HG02588 (cell line): ENCODE data around the gene LMO1.

Source experiments
- ATAC-seq: cut with Tn5 transposase; IDR thresholded peaks from one replicate; pipeline ENCODE4 v1.9.1; 2021; ENCODE audit warnings: mild to moderate bottlenecking, moderate library complexity; ENCODE audit not compliant: unreplicated experiment

LMO1 gene

GRCh38 chr11:8288824-8289491 lies 25.3 kb upstream of the LMO1 start:
- ATAC-seq, result no peak

- ATAC-seq, result no peak
Measured at GRCh38 chr11:8288166-8288772, 24.6 kb upstream of the LMO1 start.

- ATAC-seq, result no peak
Measured at GRCh38 chr11:8287703-8288102, 24.0 kb upstream of the LMO1 start.

- no peak for ATAC-seq
Measured at GRCh38 chr11:8287297-8287696, 23.6 kb upstream of the LMO1 start.

GRCh38 chr11:8286886-8287285 lies 23.2 kb upstream of the LMO1 start:
- no peak for ATAC-seq

GRCh38 chr11:8285796-8286195 lies 22.1 kb upstream of the LMO1 start:
- no peak for ATAC-seq

GRCh38 chr11:8285228-8285627 lies 21.6 kb upstream of the LMO1 start:
- ATAC-seq, result no peak

GRCh38 chr11:8283465-8284230 lies 20.0 kb upstream of the LMO1 start:
- ATAC-seq, result no peak

GRCh38 chr11:8283100-8283464 lies 19.4 kb upstream of the LMO1 start:
- no peak for ATAC-seq

GRCh38 chr11:8282631-8283030 lies 19.0 kb upstream of the LMO1 start:
- ATAC-seq, result no peak

GRCh38 chr11:8281266-8281665 lies 17.6 kb upstream of the LMO1 start:
- no peak for ATAC-seq

- ATAC-seq, result no peak
Measured at GRCh38 chr11:8277691-8278090, 14.0 kb upstream of the LMO1 start.

GRCh38 chr11:8276528-8276927 lies 12.8 kb upstream of the LMO1 start:
- ATAC-seq, result no peak

- ATAC-seq, result no peak
Measured at GRCh38 chr11:8273287-8273686, 9.6 kb upstream of the LMO1 start.

GRCh38 chr11:8271106-8271886 lies 7.6 kb upstream of the LMO1 start:
- no peak for ATAC-seq

GRCh38 chr11:8269636-8270035 lies 6.0 kb upstream of the LMO1 start:
- ATAC-seq, result no peak

GRCh38 chr11:8268530-8269400 lies 5.1 kb upstream of the LMO1 start:
- ATAC-seq, result no peak

GRCh38 chr11:8267831-8268529 lies 4.3 kb upstream of the LMO1 start:
- no peak for ATAC-seq

- ATAC-seq, result no peak
Measured at GRCh38 chr11:8267280-8267679, 3.6 kb upstream of the LMO1 start.
